Measurements from ENCODE around the gene TIMM23.

GRCh38 chr10:46016811-46017210 is 44.5 kb downstream of the TIMM23 start:
- TF ChIP-seq EZH2phosphoT487 (conservative IDR thresholded peaks at IDR 0.05; ENCODE audit: low read length) (no peak), CTCF (IDR thresholded peaks at IDR 0.05; ENCODE audit: insufficient read depth, low read length, poor library complexity, severe bottlenecking) (no peak)
